IMR-90 (cell line): ENCODE measurements around the gene ZNF311. TPM values are rescaled to one million over a fixed set of nuclear protein-coding genes. Genes with fewer than 3 reads are reported as not detected.

Experiments
- ATAC-seq: fragments of 200-7000 bp; cut with Tn5 transposase; 2 replicates; pipeline ENCODE4 v1.9.1; 2020; ENCODE audit warnings: low read depth, mild to moderate bottlenecking, moderate library complexity
- BruUV-seq: library from RNA; stranded (reverse); fragments of 400-500 nt; replicated peaks from 2 replicates; lab custom pipeline; 2021; lab: Mats Ljungman, UMichigan
- CTCF ChIA-PET: fragments of 300-600 bp; formaldehyde crosslinking; extraction: SDS; loops from one replicate; lab custom pipeline; 2021; ENCODE audit warnings: antibody characterized with exemption; lab: Yijun Ruan, JAX
- POLR2A ChIA-PET: fragments of 300-600 bp; sonication (Branson Sonifier 250); formaldehyde crosslinking; loops from one replicate; lab custom pipeline; 2022; ENCODE audit warnings: antibody characterized with exemption; ENCODE audit not compliant: unreplicated experiment; lab: Charles Lee
- DNase-seq: peaks from one replicate; pipeline ENCODE4 v3.0.0; 2013
- H2AFZ ChIP-seq: replicated peaks from 2 replicates; pipeline ENCODE3; 2013; ENCODE audit warnings: low read length, mild to moderate bottlenecking; ENCODE audit not compliant: poor library complexity
- H2AK5ac ChIP-seq: 2 replicates; pipeline ENCODE4 v1.6.1; 2013; ENCODE audit warnings: low read depth, low read length, inconsistent platforms
- H2AK9ac ChIP-seq: replicated peaks from 2 replicates; pipeline ENCODE3; 2013; ENCODE audit warnings: mild to moderate bottlenecking, low read depth, low read length, moderate library complexity; ENCODE audit not compliant: poor library complexity
- H2BK120ac ChIP-seq: 2 replicates; pipeline ENCODE4 v1.6.1; 2013; ENCODE audit warnings: low read depth, low read length, inconsistent platforms
- H2BK15ac ChIP-seq: 3 replicates; pipeline ENCODE4 v1.6.1; 2013; ENCODE audit warnings: low read depth, low read length, inconsistent platforms
- H2BK20ac ChIP-seq: 2 replicates; pipeline ENCODE4 v1.6.1; 2013; ENCODE audit warnings: low read depth, mild to moderate bottlenecking, inconsistent platforms, low read length, moderate library complexity
- H2BK5ac ChIP-seq: 2 replicates; pipeline ENCODE4 v1.6.1; 2013; ENCODE audit warnings: mild to moderate bottlenecking, low read depth, low read length, inconsistent platforms; ENCODE audit not compliant: poor library complexity, severe bottlenecking
- H3K14ac ChIP-seq: replicated peaks from 2 replicates; pipeline ENCODE4 v1.6.1; 2013; ENCODE audit warnings: low read depth, low read length, inconsistent platforms
- H3K18ac ChIP-seq: 2 replicates; pipeline ENCODE4 v1.6.1; 2013; ENCODE audit warnings: low read depth, low read length, control low read depth
- H3K23ac ChIP-seq: 2 replicates; pipeline ENCODE4 v1.6.1; 2013; ENCODE audit warnings: low read depth, low read length, inconsistent platforms
- H3K27ac ChIP-seq: 2 replicates; pipeline ENCODE4 v1.5.1; 2013; ENCODE audit warnings: mild to moderate bottlenecking, control low read depth, low read length; ENCODE audit not compliant: insufficient read depth
- H3K27me3 ChIP-seq: 2 replicates; pipeline ENCODE4 v1.6.1; 2013; ENCODE audit warnings: low read length; ENCODE audit not compliant: control insufficient read depth, insufficient read depth
- H3K36me3 ChIP-seq: 2 replicates; pipeline ENCODE4 v1.6.1; 2013; ENCODE audit warnings: low read length, mixed read lengths; ENCODE audit not compliant: control insufficient read depth, insufficient read depth
- H3K4ac ChIP-seq: 2 replicates; pipeline ENCODE4 v1.6.1; 2013; ENCODE audit warnings: low read depth, low read length, inconsistent platforms
- H3K4me1 ChIP-seq: 2 replicates; pipeline ENCODE4 v1.6.1; 2013; ENCODE audit warnings: low read length, mixed read lengths; ENCODE audit not compliant: control insufficient read depth, insufficient read depth
- H3K4me2 ChIP-seq: 2 replicates; pipeline ENCODE4 v1.6.1; 2013; ENCODE audit warnings: low read depth, mild to moderate bottlenecking, control low read depth, low read length, moderate library complexity
- H3K4me3 ChIP-seq: 2 replicates; pipeline ENCODE4 v1.5.1; 2013; ENCODE audit warnings: low read depth, mild to moderate bottlenecking, control low read depth, low read length, moderate library complexity; ENCODE audit not compliant: insufficient read depth
- H3K56ac ChIP-seq: 2 replicates; pipeline ENCODE4 v1.6.1; 2013; ENCODE audit warnings: low read length, inconsistent platforms; ENCODE audit not compliant: insufficient read depth; ENCODE audit errors: extremely low read depth
- H3K79me1 ChIP-seq, 2 experiments: 2 replicates each; pipeline ENCODE4 v1.6.1; 2013; ENCODE audit warnings: low read length in 2 of 2, inconsistent platforms in 1 of 2, low read depth in 1 of 2
- H3K9ac ChIP-seq: 2 replicates; pipeline ENCODE4 v1.6.1; 2013; ENCODE audit warnings: low read depth, low read length, control low read depth
- H3K9me1 ChIP-seq: 2 replicates; pipeline ENCODE4 v1.6.1; 2013; ENCODE audit warnings: low read length, inconsistent platforms; ENCODE audit not compliant: insufficient read depth
- H3K9me3 ChIP-seq: 2 replicates; pipeline ENCODE4 v1.6.1; 2013; ENCODE audit warnings: low read length; ENCODE audit not compliant: control insufficient read depth, insufficient read depth
- H4K20me1 ChIP-seq: 2 replicates; pipeline ENCODE4 v1.6.1; 2013; ENCODE audit warnings: low read length, inconsistent platforms; ENCODE audit not compliant: insufficient read depth
- H4K5ac ChIP-seq: 2 replicates; pipeline ENCODE4 v1.6.1; 2013; ENCODE audit warnings: mild to moderate bottlenecking, low read depth, low read length, control low read depth
- H4K8ac ChIP-seq, 2 experiments: 2 replicates each; pipeline ENCODE4 v1.6.1; 2013; ENCODE audit warnings: low read depth in 2 of 2, low read length in 2 of 2, control low read depth in 1 of 2, inconsistent platforms in 1 of 2
- H4K91ac ChIP-seq: 2 replicates; pipeline ENCODE4 v1.6.1; 2013; ENCODE audit warnings: low read depth, low read length, inconsistent platforms; ENCODE audit not compliant: insufficient read depth
- BHLHE40 ChIP-seq: fragments of 150-350 bp; IDR thresholded peaks from 2 replicates; pipeline ENCODE4 v1.6.1; 2016; ENCODE audit warnings: mild to moderate bottlenecking, low read depth, low read length
- CHD1 ChIP-seq: IDR thresholded peaks from 2 replicates; pipeline ENCODE4 v1.6.1; 2012; ENCODE audit warnings: low read depth, low read length, improper control_type of control experiment
- ELK1 ChIP-seq: fragments of 150-350 bp; IDR thresholded peaks from 2 replicates; pipeline ENCODE4 v1.6.1; 2016; ENCODE audit warnings: low read depth, mild to moderate bottlenecking, low read length, moderate library complexity, borderline replicate concordance
- MAFK ChIP-seq: IDR thresholded peaks from 2 replicates; pipeline ENCODE4 v1.6.1; 2012; ENCODE audit warnings: low read depth, low read length, improper control_type of control experiment
- MXI1 ChIP-seq: IDR thresholded peaks from 2 replicates; pipeline ENCODE4 v1.6.1; 2012; ENCODE audit warnings: low read depth, mild to moderate bottlenecking, low read length, moderate library complexity, borderline replicate concordance
- NFE2L2 ChIP-seq: fragments of 150-350 bp; IDR thresholded peaks from 2 replicates; pipeline ENCODE4 v1.6.1; 2016; ENCODE audit warnings: low read depth, mild to moderate bottlenecking, low read length
- RAD21 ChIP-seq: IDR thresholded peaks from 2 replicates; pipeline ENCODE4 v1.6.1; 2012; ENCODE audit warnings: low read length, improper control_type of control experiment
- RCOR1 ChIP-seq: IDR thresholded peaks from 2 replicates; pipeline ENCODE4 v1.6.1; 2012; ENCODE audit warnings: mild to moderate bottlenecking, low read length, improper control_type of control experiment; ENCODE audit not compliant: insufficient replicate concordance
- RFX5 ChIP-seq: IDR thresholded peaks from 2 replicates; pipeline ENCODE4 v1.8.0; 2012; ENCODE audit warnings: low read depth, mild to moderate bottlenecking, low read length, moderate library complexity
- SMC3 ChIP-seq: fragments of 150-350 bp; IDR thresholded peaks from 2 replicates; pipeline ENCODE4 v1.6.1; 2016; ENCODE audit warnings: low read depth, mild to moderate bottlenecking, antibody characterized with exemption, low read length, moderate library complexity
- WGBS, 2 experiments: methylation state at CpG; one replicate each; pipeline versions ENCODE4 v1.1.5 to v1.1.7; 2013; ENCODE audit warnings: missing lambda C conversion rate in 2 of 2; ENCODE audit not compliant: insufficient read length in 1 of 2; ENCODE audit errors: extremely low coverage in 2 of 2; 5-methylcytosine and 5-hydroxymethylcytosine counted together
- dilution Hi-C: fragments of 300-500 bp; cut with HindIII; formaldehyde crosslinking; loops from one replicate; pipeline ENCODE4 v1.14.3; 2018; ENCODE audit warnings: low sequenced_read_pairs; ENCODE audit not compliant: unreplicated experiment
- in situ Hi-C: fragments of 300-500 bp; cut with MboI; formaldehyde crosslinking; loops from 3 replicates; pipeline ENCODE4 v1.14.3; 2019; ENCODE audit warnings: low sequenced_read_pairs, inconsistent platforms, mixed read lengths
- intact Hi-C: fragments of 100-400 bp; cut with micrococcal nuclease; formaldehyde crosslinking; loops from 2 replicates; pipeline ENCODE4 v1.10.0; 2022
- polyA plus RNA-seq, 3 experiments: library from polyadenylated mRNA; depleted of rRNA; stranded (reverse); fragments of >200 nt; gene quantifications; 2 replicates each; pipeline ENCODE4 v1.2.3, GENCODE V29; 2012; ENCODE audit warnings: low replicate concordance in 1 of 3
- total RNA-seq: library from RNA; depleted of rRNA; stranded (reverse); fragments of >200 nt; gene quantifications from 2 replicates; pipeline ENCODE4 v1.2.3, GENCODE V29; 2012
- TF ChIP-seq, protein P1 (sequence below): fragments of 150-350 bp; IDR thresholded peaks from 2 replicates; pipeline ENCODE4 v1.6.1; 2017; ENCODE audit warnings: mild to moderate bottlenecking, antibody characterized with exemption, low read length, low read depth

The ZNF311 gene
- total and polyA plus RNA-seq, 2 of the 4 experiments (the other 2 are of a cell fraction), result 0.34 to 0.36 TPM

DNA sequence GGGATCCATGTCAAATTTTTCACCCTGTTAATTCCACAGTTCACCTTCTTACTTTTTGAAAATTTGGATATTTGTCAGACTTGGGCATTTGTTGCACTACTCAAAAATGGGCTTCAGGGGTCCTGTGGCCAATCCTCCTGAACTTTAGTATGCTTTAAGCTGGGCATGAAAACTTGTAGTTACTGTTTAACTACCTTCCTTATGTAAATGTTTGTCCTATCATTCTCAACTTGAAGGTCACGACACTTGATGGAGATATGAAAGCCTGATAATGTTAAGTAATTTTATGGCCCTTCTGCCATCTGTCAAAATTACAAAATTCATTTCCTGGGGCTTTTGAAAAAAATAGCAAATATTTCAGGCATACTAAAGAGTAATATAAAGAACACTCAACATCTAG is 4.2 kb upstream of the ZNF311 start:
- Histone ChIP-seq H3K4me2 (no peak overlapping the region), H3K56ac (no peak overlapping the region), H4K5ac (no peak overlapping the region), H3K18ac (no peak overlapping the region), H3K27ac (no peak overlapping the region), H2BK5ac (no peak overlapping the region), H3K27me3 (peaks cover 10% of the 10 kb centered on the region), H2AK5ac (no peak overlapping the region), H3K14ac (no peak overlapping the region), H3K23ac (no peak overlapping the region), H3K9ac (no peak overlapping the region), H3K9me1 (no peaks in the 10 kb centered on the region), H3K4me1 (no peaks in the 10 kb centered on the region), H2AFZ (no peak overlapping the region), H2BK120ac (no peak overlapping the region), H3K4ac (no peak overlapping the region), H3K4me3 (no peak overlapping the region), H3K79me1 (no peaks in the 10 kb centered on the region), H4K91ac (no peak overlapping the region), H3K36me3 (no peaks in the 10 kb centered on the region), H2AK9ac (no peak overlapping the region), H3K9me3 (no peaks in the 10 kb centered on the region), H4K20me1 (no peaks in the 10 kb centered on the region), H4K8ac (no peak overlapping the region), H2BK15ac (no peak overlapping the region), H2BK20ac (no peak overlapping the region)
- dilution Hi-C loops, result no loop called here
- POLR2A ChIA-PET, result no interaction called here
- in situ Hi-C loops, result no loop called here
- DNase-seq, result no peak
- TF ChIP-seq MXI1 (no peak), MAFK (no peak), CHD1 (no peak), RCOR1 (no peak), RAD21 (no peak), RFX5 (no peak), BHLHE40 (no peak), SMC3 (no peak), NFE2L2 (no peak), ELK1 (no peak)
- TF ChIP-seq, protein P1, sequence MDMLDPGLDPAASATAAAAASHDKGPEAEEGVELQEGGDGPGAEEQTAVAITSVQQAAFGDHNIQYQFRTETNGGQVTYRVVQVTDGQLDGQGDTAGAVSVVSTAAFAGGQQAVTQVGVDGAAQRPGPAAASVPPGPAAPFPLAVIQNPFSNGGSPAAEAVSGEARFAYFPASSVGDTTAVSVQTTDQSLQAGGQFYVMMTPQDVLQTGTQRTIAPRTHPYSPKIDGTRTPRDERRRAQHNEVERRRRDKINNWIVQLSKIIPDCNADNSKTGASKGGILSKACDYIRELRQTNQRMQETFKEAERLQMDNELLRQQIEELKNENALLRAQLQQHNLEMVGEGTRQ, result no peak
- ATAC-seq, result no peak
- WGBS, 2 experiments, result no CpG with 5 or more reads among the region's 1 CpG
- CTCF ChIA-PET, result no interaction called here
- BruUV-seq, result no TSS peak
- intact Hi-C loops, result no loop called here
